Type B pancreatic cell (in vitro differentiated cells): Measurements from ENCODE around the gene LHCGR. TPM values are rescaled to one million over a fixed set of nuclear protein-coding genes. Genes with fewer than 3 reads are reported as not detected.

Experiments
- DNase-seq: peaks from one replicate; pipeline ENCODE4 v3.0.0; 2021; ENCODE audit warnings: mixed read lengths; ENCODE audit not compliant: unreplicated experiment; ENCODE audit errors: extremely low spot score
- H3K27ac Mint-ChIP-seq: 2 replicates; pipeline ENCODE4 v1.8.0; 2021; ENCODE audit warnings: mild to moderate bottlenecking, mixed read lengths
- H3K27me3 Mint-ChIP-seq: 2 replicates; pipeline ENCODE4 v1.8.0; 2021; ENCODE audit warnings: mixed read lengths
- H3K36me3 Mint-ChIP-seq: 2 replicates; pipeline ENCODE4 v1.8.0; 2021; ENCODE audit warnings: mixed read lengths
- H3K4me1 Mint-ChIP-seq: one replicate; pipeline ENCODE4 v1.8.0; 2021; ENCODE audit warnings: mixed read lengths; ENCODE audit not compliant: unreplicated experiment
- H3K4me3 Mint-ChIP-seq: 2 replicates; pipeline ENCODE4 v1.8.0; 2021; ENCODE audit warnings: mild to moderate bottlenecking, mixed read lengths
- H3K9me3 Mint-ChIP-seq: 2 replicates; pipeline ENCODE4 v1.8.0; 2021; ENCODE audit warnings: mixed read lengths
- CTCF ChIP-seq: fragments of 200-600 bp; sonication (generic); conservative IDR thresholded peaks from 2 replicates; pipeline ENCODE4 v1.5.0; 2021; ENCODE audit warnings: antibody characterized with exemption, mild to moderate bottlenecking
- total RNA-seq: library from RNA; stranded (reverse); gene quantifications from 2 replicates; pipeline ENCODE4 v1.2.1, GENCODE V29; 2021; ENCODE audit warnings: low replicate concordance

LHCGR gene
- total RNA-seq, 1 donor from 2014 or later: 0.92 TPM

GRCh38 chr2:48733067-48733503, 22.4 kb downstream of the LHCGR start:
- no peak for TF ChIP-seq CTCF
- H3K36me3 Mint-ChIP-seq: no peaks in the 10 kb centered on the region
- peaks cover 20% of the 10 kb centered on the region for H3K4me1 Mint-ChIP-seq
- no peak for DNase-seq
- no peak overlapping the region for H3K27ac Mint-ChIP-seq
- no peaks in the 10 kb centered on the region for H3K9me3 Mint-ChIP-seq
- peaks cover 23% of the 10 kb centered on the region for H3K27me3 Mint-ChIP-seq
- H3K4me3 Mint-ChIP-seq: no peak overlapping the region

GRCh38 chr2:48728840-48729239, 26.7 kb downstream of the LHCGR start:
- no peak overlapping the region for H3K27ac Mint-ChIP-seq

GRCh38 chr2:48728295-48728694, 27.2 kb downstream of the LHCGR start:
- peaks cover 16% of the 10 kb centered on the region for H3K27me3 Mint-ChIP-seq
- peaks cover 23% of the 10 kb centered on the region for H3K4me1 Mint-ChIP-seq
- TF ChIP-seq CTCF: no peak
- no peak for DNase-seq
- no peaks in the 10 kb centered on the region for H3K36me3 Mint-ChIP-seq
- H3K27ac Mint-ChIP-seq: no peak overlapping the region
- H3K4me3 Mint-ChIP-seq: no peak overlapping the region
- no peaks in the 10 kb centered on the region for H3K9me3 Mint-ChIP-seq

More at GRCh38 chr2:48728840-48729239, 26.7 kb downstream of the LHCGR start:
- TF ChIP-seq CTCF: no peak
- H3K4me1 Mint-ChIP-seq: peaks cover 20% of the 10 kb centered on the region
- no peaks in the 10 kb centered on the region for H3K36me3 Mint-ChIP-seq
- H3K4me3 Mint-ChIP-seq: no peak overlapping the region
- H3K9me3 Mint-ChIP-seq: no peaks in the 10 kb centered on the region
- no peak for DNase-seq
- H3K27me3 Mint-ChIP-seq: peaks cover 17% of the 10 kb centered on the region

- DNase-seq: no peak
- peaks cover 26% of the 10 kb centered on the region for H3K4me1 Mint-ChIP-seq
Measured at GRCh38 chr2:48727560-48727959, 28.0 kb downstream of the LHCGR start.

GRCh38 chr2:48725696-48726494, 29.6 kb downstream of the LHCGR start:
- Mint-ChIP-seq H3K36me3 (no peaks in the 10 kb centered on the region), H3K4me1 (peaks cover 29% of the 10 kb centered on the region), H3K27me3 (peaks cover 4% of the 10 kb centered on the region), H3K4me3 (no peak overlapping the region), H3K27ac (no peak overlapping the region), H3K9me3 (no peaks in the 10 kb centered on the region)
- no peak for DNase-seq
- TF ChIP-seq CTCF: no peak

More at GRCh38 chr2:48727560-48727959, 28.0 kb downstream of the LHCGR start:
- Mint-ChIP-seq H3K9me3 (no peaks in the 10 kb centered on the region), H3K27ac (no peak overlapping the region), H3K27me3 (peaks cover 16% of the 10 kb centered on the region), H3K36me3 (no peaks in the 10 kb centered on the region), H3K4me3 (no peak overlapping the region)
- peak; percentile 52 for TF ChIP-seq CTCF
